Astrocyte of the cerebellum (primary cell): ENCODE results near the gene ALPK3.
"Not testable (repeated sequence)": the region's sequence is repeated elsewhere in the genome, so short reads cannot be mapped to it uniquely, and the experiment has no call there.

Experiments
- DNase-seq: peaks from one replicate; pipeline ENCODE4 v3.0.0-alpha.2; 2011; ENCODE audit warnings: low read depth
- H3K4me3 ChIP-seq: 2 replicates; pipeline ENCODE4 v1.5.1; 2011; ENCODE audit warnings: mild to moderate bottlenecking, low read depth, low read length, moderate library complexity
- in situ Hi-C: cut with HindIII; loops from 2 replicates; pipeline ENCODE4 v1.10.0; 2017; ENCODE audit warnings: low sequenced_read_pairs
- TF ChIP-seq, protein P1 (sequence below): IDR thresholded peaks from 2 replicates; pipeline ENCODE4 v1.5.1; 2012; ENCODE audit warnings: low read length, low read depth, moderate library complexity, mild to moderate bottlenecking; ENCODE audit errors: missing control alignments

The ALPK3 gene

DNA sequence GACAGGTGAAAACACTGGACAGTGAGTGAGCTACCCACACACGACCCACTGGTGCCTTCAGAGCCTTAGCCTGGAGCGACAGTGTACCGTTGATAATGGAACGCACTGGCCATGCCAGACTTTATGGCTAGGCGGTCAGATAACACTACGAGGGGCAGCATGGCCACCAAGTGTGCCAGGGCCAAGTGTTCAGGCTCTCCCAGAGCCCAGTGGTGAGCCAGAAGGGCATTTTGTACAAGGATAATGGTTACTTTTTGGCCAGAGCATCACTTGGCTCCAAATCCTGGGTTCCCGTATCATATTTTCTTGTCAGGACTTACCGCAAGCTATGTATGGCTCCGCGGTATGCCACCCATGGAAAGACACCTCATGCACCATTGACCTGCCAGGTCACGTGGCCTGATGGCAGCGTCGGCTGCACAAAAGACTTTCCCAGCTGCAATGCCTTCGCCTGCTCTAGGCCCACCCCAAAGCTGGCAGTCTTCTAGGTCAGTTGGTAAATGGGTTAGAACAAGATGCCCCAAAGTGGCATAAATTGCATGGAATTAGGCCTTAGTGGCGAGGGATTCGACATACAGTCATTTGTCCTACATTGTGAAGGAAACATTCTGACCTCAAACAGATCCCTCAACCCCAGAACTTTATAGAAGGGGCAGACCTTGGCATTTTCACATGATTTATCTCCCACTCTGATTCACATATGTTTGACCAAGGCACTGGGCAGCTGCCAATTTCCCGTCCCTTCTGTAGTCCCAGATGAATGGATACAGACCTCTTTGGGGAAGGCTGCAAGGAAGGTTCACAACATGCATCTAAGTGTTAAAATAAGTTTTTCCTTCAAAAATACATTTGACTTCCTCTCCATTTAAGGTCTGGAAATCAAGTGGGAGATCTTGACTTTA lies 55.1 kb downstream of the ALPK3 start:
- in situ Hi-C loops: no loop called here
- no peak overlapping the region for H3K4me3 ChIP-seq
- TF ChIP-seq, protein P1, sequence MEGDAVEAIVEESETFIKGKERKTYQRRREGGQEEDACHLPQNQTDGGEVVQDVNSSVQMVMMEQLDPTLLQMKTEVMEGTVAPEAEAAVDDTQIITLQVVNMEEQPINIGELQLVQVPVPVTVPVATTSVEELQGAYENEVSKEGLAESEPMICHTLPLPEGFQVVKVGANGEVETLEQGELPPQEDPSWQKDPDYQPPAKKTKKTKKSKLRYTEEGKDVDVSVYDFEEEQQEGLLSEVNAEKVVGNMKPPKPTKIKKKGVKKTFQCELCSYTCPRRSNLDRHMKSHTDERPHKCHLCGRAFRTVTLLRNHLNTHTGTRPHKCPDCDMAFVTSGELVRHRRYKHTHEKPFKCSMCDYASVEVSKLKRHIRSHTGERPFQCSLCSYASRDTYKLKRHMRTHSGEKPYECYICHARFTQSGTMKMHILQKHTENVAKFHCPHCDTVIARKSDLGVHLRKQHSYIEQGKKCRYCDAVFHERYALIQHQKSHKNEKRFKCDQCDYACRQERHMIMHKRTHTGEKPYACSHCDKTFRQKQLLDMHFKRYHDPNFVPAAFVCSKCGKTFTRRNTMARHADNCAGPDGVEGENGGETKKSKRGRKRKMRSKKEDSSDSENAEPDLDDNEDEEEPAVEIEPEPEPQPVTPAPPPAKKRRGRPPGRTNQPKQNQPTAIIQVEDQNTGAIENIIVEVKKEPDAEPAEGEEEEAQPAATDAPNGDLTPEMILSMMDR: no peak
- DNase-seq: no peak

DNA sequence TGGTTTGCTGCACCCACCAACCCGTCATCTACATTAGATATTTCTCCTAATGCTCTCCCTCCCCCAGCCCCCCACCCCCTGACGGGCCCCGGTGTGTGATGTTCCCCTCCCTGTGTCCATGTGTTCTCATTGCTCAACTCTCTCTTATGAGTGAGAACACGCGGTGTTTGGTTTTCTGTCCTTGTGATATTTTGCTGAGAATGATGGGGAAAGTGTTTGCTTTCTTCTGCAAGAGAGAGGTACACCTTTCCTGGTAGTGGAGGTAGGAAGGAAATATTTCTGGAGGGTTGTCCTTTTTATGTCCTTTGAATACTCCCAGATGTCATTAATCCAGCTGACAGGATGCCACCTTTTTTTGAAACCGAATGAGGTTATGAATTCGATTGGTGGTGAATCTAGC lies 56.8 kb downstream of the ALPK3 start:
- no peak for DNase-seq
- in situ Hi-C loops: no loop called here
- TF ChIP-seq, protein P1: no peak
- no peak overlapping the region for H3K4me3 ChIP-seq

DNA sequence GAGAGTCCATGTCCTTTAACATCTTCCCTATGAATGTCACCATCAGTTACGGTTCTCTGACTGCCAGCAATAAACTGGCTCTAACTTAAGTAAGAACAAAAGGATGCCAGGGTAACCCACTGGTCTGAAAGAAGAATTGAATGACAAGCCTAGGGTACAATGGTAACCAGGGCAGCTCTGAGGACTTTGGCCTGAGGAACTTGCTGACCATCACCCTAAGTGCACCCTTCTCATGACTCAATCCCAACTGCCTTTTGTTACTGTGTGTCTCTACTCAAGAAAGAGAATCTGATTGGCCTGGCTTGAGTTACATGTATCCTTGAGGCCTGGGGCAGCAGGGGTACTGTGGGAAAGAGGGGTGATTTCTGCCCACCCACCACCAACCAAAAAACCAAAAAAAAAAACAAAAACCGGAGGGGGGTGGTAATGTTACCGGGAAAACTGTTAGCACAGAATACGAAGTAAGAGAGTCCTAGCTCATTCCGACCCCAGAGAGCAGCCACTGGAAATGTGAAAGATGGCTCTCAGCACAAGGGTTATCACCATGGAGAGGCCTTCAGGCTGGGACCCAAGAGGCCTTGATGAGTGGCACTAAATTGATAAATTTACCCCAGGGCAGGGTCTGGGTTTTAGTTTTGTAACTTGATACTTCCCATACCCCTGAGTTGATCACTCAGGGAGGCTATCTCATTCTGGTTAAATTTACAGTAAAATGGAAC lies 58.0 kb downstream of the ALPK3 start:
- no peak overlapping the region for H3K4me3 ChIP-seq
- in situ Hi-C loops: no loop called here
- TF ChIP-seq, protein P1: no peak
- DNase-seq: no peak

DNA sequence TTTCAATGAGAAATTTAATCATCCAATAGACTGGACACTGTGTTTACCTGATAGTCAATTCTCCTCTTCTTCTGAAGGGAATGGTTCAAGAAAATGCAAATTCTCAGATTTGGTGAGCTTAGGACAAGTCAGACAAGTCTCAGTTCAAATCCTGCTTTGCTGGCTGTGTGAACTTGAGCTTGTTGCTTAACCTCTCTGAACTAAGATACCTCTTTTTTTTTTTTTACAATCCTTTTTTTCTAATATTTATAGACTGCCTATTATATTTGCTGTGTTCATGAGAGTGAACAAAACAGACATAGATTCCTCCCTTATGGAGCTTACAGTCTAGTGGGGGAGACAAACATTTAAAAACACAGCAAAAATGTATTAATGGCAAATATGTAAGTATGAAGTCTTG lies 59.1 kb downstream of the ALPK3 start:
- in situ Hi-C loops: no loop called here
- TF ChIP-seq, protein P1: no peak

DNA sequence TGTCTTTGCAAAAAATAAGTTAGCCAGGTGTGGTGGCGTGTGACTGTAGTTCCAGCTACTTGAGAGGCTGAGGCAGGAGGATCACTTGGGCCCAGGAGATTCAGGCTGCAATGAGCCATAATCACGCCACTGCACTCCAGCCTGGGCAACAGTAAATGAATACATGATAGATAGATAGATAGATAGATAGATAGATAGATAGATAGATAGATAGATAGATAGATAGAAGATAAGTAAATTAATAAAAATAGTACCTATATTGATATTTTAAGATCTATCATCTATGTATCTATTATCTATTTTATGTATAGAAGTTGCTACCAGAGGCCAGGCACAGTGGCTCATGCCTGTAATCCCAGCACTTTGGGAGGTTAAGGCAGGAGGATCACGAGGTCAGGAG lies 60.5 kb downstream of the ALPK3 start:
- DNase-seq, in situ Hi-C loops, H3K4me3 ChIP-seq: not testable (repeated sequence)

More for the DNA sequence above, 59.1 kb downstream of the ALPK3 start:
- DNase-seq: no peak
- H3K4me3 ChIP-seq: no peak overlapping the region

DNA sequence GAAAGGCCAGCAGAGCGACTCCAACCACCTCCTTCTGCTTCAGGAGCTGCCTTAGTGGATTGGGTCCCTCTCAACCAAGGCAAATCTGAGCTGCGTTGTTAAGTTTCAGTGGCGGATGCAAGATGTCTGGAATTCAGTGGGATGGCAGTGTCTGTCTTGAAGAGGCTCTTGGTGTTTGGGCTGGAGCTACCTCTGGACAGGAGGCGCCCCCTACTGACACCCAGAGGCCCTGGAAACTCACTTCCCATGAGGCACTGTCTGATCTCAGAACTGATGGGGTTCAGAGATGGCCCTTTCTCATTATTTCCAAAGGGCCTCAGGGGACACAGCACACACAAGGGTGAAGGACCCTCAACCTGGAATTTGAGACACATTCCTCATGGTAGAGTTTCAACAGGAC lies 61.3 kb downstream of the ALPK3 start:
- DNase-seq: no peak
- H3K4me3 ChIP-seq: no peak overlapping the region
- TF ChIP-seq, protein P1: peak; percentile 58
- in situ Hi-C loops: no loop called here
